HepG2 (cell line): ENCODE measurements around the gene PCYT2. TPM values are rescaled to one million over a fixed set of nuclear protein-coding genes. Genes with fewer than 3 reads are reported as not detected.

ENCODE experiments used
- DPF2 ChIP-seq: sonication (generic); formaldehyde crosslinking; IDR thresholded peaks from 2 replicates; pipeline ENCODE4 v1.4.0; 2020; ENCODE audit warnings: mild to moderate bottlenecking, low read depth, missing genetic modification reagents, borderline replicate concordance
- KDM2A ChIP-seq: sonication (generic); formaldehyde crosslinking; IDR thresholded peaks from 2 replicates; pipeline ENCODE4 v1.4.0; 2020; ENCODE audit warnings: low read depth, missing genetic modification reagents, borderline replicate concordance
- MEF2D ChIP-seq: sonication (generic); formaldehyde crosslinking; IDR thresholded peaks from 2 replicates; pipeline ENCODE4 v1.5.1; 2020; ENCODE audit warnings: mild to moderate bottlenecking, missing genetic modification reagents
- NCOA2 ChIP-seq: sonication (generic); formaldehyde crosslinking; IDR thresholded peaks from 2 replicates; pipeline ENCODE4 v1.8.0; 2022; ENCODE audit warnings: inconsistent platforms
- NFE2L2 ChIP-seq: fragments of 150-350 bp; IDR thresholded peaks from 2 replicates; pipeline ENCODE4 v1.6.1; 2014; ENCODE audit warnings: low read length
- TBP ChIP-seq: sonication (generic); formaldehyde crosslinking; IDR thresholded peaks from 2 replicates; pipeline ENCODE4 v1.5.0; 2020; ENCODE audit warnings: missing genetic modification reagents
- TBX2 ChIP-seq: sonication (generic); formaldehyde crosslinking; IDR thresholded peaks from 2 replicates; pipeline ENCODE4 v1.5.0; 2020; ENCODE audit warnings: missing genetic modification reagents, mild to moderate bottlenecking, borderline replicate concordance
- TEAD3 ChIP-seq: optimal IDR thresholded peaks from 2 replicates; pipeline ENCODE3; 2016; ENCODE audit warnings: borderline replicate concordance
- ZNF124 ChIP-seq: sonication (generic); formaldehyde crosslinking; IDR thresholded peaks from 2 replicates; pipeline ENCODE4 v1.4.0; 2020; ENCODE audit warnings: missing genetic modification reagents
- ZNF263 ChIP-seq: sonication (generic); formaldehyde crosslinking; IDR thresholded peaks from 2 replicates; pipeline ENCODE4 v1.4.0; 2020; ENCODE audit warnings: missing genetic modification reagents
- ZNF30 ChIP-seq: sonication (generic); formaldehyde crosslinking; IDR thresholded peaks from 2 replicates; pipeline ENCODE4 v1.5.0; 2020; ENCODE audit warnings: mild to moderate bottlenecking, missing genetic modification reagents
- ZNF350 ChIP-seq: sonication (generic); formaldehyde crosslinking; IDR thresholded peaks from 2 replicates; pipeline ENCODE4 v1.4.0; 2020; ENCODE audit warnings: mild to moderate bottlenecking, low read depth, missing genetic modification reagents, borderline replicate concordance
- ZNF552 ChIP-seq: sonication (generic); formaldehyde crosslinking; IDR thresholded peaks from 2 replicates; pipeline ENCODE4 v1.9.0; 2022; ENCODE audit warnings: missing genetic modification reagents, mild to moderate bottlenecking, borderline replicate concordance
- ZNF562 ChIP-seq: sonication (generic); formaldehyde crosslinking; IDR thresholded peaks from 2 replicates; pipeline ENCODE4 v1.8.0; 2022; ENCODE audit warnings: missing genetic modification reagents, borderline replicate concordance
- ZNF564 ChIP-seq: sonication (generic); formaldehyde crosslinking; IDR thresholded peaks from 2 replicates; pipeline ENCODE4 v1.8.1; 2023; ENCODE audit warnings: mild to moderate bottlenecking, missing genetic modification reagents
- ZNF709 ChIP-seq: sonication (generic); formaldehyde crosslinking; IDR thresholded peaks from 2 replicates; pipeline ENCODE4 v1.5.0; 2020; ENCODE audit warnings: mild to moderate bottlenecking, missing genetic modification reagents
- polyA plus RNA-seq, 8 experiments: library from polyadenylated mRNA; depleted of rRNA in 3 of 8; stranded (reverse) in 7 of 8; unstranded in 1 of 8; fragments of >200 nt; fragmentation: Illumina TruSeq in 4 of 8; extraction: Trizol in 4 of 8; gene quantifications; 2 replicates each; pipeline versions ENCODE4 v1.2.1 to v1.2.3, GENCODE V29; 2011 to 2016; ENCODE audit warnings: low read depth in 4 of 8, missing spikeins in 1 of 8, mixed read lengths in 1 of 8; ENCODE audit not compliant: insufficient read depth in 1 of 8
- total RNA-seq, 5 experiments: library from RNA; depleted of rRNA; stranded (reverse); fragments of >200 nt; fragmentation: Illumina TruSeq; extraction: Trizol; gene quantifications; 2 replicates each; pipeline ENCODE4 v1.2.3, GENCODE V29; 2016; ENCODE audit warnings: low read depth in 1 of 5
- TF ChIP-seq, protein P1 (sequence below): sonication (generic); formaldehyde crosslinking; IDR thresholded peaks from 2 replicates; pipeline ENCODE4 v1.4.0; 2020; ENCODE audit warnings: missing genetic modification reagents
- TF ChIP-seq, protein P2 (sequence below): sonication (generic); formaldehyde crosslinking; IDR thresholded peaks from 2 replicates; pipeline ENCODE4 v1.4.0; 2020; ENCODE audit warnings: missing genetic modification reagents
- TF ChIP-seq, protein P3 (sequence below): sonication (generic); formaldehyde crosslinking; IDR thresholded peaks from 2 replicates; pipeline ENCODE4 v1.4.0; 2020; ENCODE audit warnings: missing genetic modification reagents, low read depth, mild to moderate bottlenecking, borderline replicate concordance
- TF ChIP-seq, protein P4 (sequence below): sonication (generic); formaldehyde crosslinking; IDR thresholded peaks from 2 replicates; pipeline ENCODE4 v1.5.0; 2020; ENCODE audit warnings: mild to moderate bottlenecking, missing genetic modification reagents
- TF ChIP-seq, protein P5 (sequence below): sonication (generic); formaldehyde crosslinking; conservative IDR thresholded peaks from 2 replicates; pipeline ENCODE4 v1.8.0; 2022; ENCODE audit warnings: mild to moderate bottlenecking, moderate library complexity, missing genetic modification reagents

Gene PCYT2
- total and polyA plus RNA-seq, 2 of the 13 experiments (the other 11 are each of a cell fraction or from before 2014, with no cell fraction given): 147 to 297 TPM

DNA sequence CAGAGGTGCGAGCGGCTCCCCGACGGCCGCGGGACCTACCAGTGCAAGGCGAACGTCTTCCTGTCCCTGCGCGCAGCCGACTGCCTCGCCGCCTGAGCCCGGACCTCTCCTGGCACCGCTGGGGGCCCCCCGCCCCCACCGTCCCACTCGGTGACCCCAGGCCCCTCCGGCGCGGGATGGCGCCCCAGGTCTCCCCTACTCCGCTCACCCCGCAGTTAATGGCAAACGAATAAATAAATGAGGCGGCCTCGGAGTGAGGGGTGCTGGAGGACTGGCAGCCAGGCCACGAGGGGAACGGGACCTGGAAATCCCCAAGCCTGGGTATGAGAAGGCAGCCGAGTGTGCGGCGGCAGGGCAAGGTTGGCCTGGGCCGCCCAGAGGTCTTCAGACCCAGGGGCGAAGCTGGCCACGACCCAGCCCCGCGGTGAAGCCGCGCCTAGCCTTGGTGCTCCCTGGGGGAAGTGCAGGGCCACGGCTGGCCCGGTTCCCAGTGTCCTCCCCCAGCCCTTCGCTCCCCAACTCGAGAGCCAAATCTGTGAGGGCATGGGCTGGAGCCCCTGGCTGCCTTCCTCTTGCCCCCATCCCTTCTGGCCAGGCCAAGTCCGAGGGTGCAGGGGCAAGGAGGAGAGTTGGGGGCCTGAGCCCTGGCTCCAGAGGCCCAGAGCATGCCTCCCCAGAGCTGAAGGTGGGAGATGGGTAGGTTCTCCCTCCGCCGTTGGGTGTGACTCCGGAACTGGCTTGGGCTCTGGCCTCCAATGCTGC is 8.4 kb downstream of the PCYT2 start (continued):
- TF ChIP-seq DPF2 (CRISPR knock-in tag) (peak; percentile 15; the same call in 1 of the 2 replicates), ZNF564 (CRISPR knock-in tag) (peak; percentile 49; the same call in 1 of the 2 replicates), ZNF30 (no peak), TBX2 (CRISPR knock-in tag) (peak; percentile 72), NFE2L2 (no peak), ZNF263 (CRISPR knock-in tag) (no peak; the same call in 1 of the 2 replicates), ZNF562 (CRISPR knock-in tag) (no peak), ZNF552 (CRISPR knock-in tag) (peak; percentile 37; the same call in 1 of the 2 replicates), ZNF709 (CRISPR knock-in tag) (no peak; the same call in 1 of the 2 replicates), TBP (CRISPR knock-in tag) (no peak), ZNF124 (CRISPR knock-in tag) (no peak), ZNF350 (no peak; the same call in 1 of the 2 replicates), MEF2D (CRISPR knock-in tag) (no peak), NCOA2 (CRISPR knock-in tag) (no peak), TEAD3 (CRISPR knock-in tag) (no peak), KDM2A (CRISPR knock-in tag) (peak; percentile 97)
- TF ChIP-seq, protein P1, sequence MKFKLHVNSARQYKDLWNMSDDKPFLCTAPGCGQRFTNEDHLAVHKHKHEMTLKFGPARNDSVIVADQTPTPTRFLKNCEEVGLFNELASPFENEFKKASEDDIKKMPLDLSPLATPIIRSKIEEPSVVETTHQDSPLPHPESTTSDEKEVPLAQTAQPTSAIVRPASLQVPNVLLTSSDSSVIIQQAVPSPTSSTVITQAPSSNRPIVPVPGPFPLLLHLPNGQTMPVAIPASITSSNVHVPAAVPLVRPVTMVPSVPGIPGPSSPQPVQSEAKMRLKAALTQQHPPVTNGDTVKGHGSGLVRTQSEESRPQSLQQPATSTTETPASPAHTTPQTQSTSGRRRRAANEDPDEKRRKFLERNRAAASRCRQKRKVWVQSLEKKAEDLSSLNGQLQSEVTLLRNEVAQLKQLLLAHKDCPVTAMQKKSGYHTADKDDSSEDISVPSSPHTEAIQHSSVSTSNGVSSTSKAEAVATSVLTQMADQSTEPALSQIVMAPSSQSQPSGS (CRISPR knock-in tag): 0 out of 2 replicates have a peak, but pooled peaks have one; percentile 10
- TF ChIP-seq, protein P2, sequence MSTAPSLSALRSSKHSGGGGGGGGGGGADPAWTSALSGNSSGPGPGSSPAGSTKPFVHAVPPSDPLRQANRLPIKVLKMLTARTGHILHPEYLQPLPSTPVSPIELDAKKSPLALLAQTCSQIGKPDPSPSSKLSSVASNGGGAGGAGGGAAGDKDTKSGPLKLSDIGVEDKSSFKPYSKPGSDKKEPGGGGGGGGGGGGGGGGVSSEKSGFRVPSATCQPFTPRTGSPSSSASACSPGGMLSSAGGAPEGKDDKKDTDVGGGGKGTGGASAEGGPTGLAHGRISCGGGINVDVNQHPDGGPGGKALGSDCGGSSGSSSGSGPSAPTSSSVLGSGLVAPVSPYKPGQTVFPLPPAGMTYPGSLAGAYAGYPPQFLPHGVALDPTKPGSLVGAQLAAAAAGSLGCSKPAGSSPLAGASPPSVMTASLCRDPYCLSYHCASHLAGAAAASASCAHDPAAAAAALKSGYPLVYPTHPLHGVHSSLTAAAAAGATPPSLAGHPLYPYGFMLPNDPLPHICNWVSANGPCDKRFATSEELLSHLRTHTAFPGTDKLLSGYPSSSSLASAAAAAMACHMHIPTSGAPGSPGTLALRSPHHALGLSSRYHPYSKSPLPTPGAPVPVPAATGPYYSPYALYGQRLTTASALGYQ (CRISPR knock-in tag): no peak; the same call in 1 of the 2 replicates
- TF ChIP-seq, protein P3, sequence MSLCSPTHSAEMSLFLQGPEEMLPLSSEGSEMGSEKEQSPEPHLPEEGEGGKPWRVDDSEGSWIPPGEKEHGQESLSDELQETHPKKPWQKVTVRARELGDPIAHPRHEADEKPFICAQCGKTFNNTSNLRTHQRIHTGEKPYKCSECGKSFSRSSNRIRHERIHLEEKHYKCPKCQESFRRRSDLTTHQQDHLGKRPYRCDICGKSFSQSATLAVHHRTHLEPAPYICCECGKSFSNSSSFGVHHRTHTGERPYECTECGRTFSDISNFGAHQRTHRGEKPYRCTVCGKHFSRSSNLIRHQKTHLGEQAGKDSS (CRISPR knock-in tag): no peak; the same call in 1 of the 2 replicates
- TF ChIP-seq, protein P4, sequence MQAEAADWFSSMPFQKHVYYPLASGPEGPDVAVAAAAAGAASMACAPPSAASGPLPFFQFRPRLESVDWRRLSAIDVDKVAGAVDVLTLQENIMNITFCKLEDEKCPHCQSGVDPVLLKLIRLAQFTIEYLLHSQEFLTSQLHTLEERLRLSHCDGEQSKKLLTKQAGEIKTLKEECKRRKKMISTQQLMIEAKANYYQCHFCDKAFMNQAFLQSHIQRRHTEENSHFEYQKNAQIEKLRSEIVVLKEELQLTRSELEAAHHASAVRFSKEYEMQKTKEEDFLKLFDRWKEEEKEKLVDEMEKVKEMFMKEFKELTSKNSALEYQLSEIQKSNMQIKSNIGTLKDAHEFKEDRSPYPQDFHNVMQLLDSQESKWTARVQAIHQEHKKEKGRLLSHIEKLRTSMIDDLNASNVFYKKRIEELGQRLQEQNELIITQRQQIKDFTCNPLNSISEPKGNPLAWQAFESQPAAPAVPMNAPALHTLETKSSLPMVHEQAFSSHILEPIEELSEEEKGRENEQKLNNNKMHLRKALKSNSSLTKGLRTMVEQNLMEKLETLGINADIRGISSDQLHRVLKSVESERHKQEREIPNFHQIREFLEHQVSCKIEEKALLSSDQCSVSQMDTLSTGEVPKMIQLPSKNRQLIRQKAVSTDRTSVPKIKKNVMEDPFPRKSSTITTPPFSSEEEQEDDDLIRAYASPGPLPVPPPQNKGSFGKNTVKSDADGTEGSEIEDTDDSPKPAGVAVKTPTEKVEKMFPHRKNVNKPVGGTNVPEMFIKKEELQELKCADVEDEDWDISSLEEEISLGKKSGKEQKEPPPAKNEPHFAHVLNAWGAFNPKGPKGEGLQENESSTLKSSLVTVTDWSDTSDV (CRISPR knock-in tag): no peak
- TF ChIP-seq, protein P5, sequence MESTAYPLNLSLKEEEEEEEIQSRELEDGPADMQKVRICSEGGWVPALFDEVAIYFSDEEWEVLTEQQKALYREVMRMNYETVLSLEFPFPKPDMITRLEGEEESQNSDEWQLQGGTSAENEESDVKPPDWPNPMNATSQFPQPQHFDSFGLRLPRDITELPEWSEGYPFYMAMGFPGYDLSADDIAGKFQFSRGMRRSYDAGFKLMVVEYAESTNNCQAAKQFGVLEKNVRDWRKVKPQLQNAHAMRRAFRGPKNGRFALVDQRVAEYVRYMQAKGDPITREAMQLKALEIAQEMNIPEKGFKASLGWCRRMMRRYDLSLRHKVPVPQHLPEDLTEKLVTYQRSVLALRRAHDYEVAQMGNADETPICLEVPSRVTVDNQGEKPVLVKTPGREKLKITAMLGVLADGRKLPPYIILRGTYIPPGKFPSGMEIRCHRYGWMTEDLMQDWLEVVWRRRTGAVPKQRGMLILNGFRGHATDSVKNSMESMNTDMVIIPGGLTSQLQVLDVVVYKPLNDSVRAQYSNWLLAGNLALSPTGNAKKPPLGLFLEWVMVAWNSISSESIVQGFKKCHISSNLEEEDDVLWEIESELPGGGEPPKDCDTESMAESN: peak; percentile 38; the same call in 1 of the 2 replicates
